Gastroesophageal sphincter (tissue), 4 donors: Measurements from ENCODE around the gene GALNT17. TPM values are rescaled to one million over a fixed set of nuclear protein-coding genes. Genes with fewer than 3 reads are reported as not detected.
"Not testable (repeated sequence)": the region's sequence is repeated elsewhere in the genome, so short reads cannot be mapped to it uniquely, and the experiment has no call there.

ENCODE experiments used
- ATAC-seq: fragments of 150-250 bp; one replicate; pipeline ENCODE4 v1.9.1; 2016; ENCODE audit warnings: mild to moderate bottlenecking, moderate library complexity
- H3K27ac ChIP-seq, 4 donors: fragments of 200-600 bp; sonication (generic) in 3 of 4; 1 replicate in 3 of 4; 2 replicates in 1 of 4; pipeline ENCODE4 v1.5.1; 2016 to 2019
- H3K27me3 ChIP-seq: fragments of 200-600 bp; sonication (generic); one replicate; pipeline ENCODE4 v1.5.1; 2019
- H3K36me3 ChIP-seq, 2 donors: fragments of 200-600 bp; sonication (generic); one replicate each; pipeline ENCODE4 v1.5.1; 2019; ENCODE audit warnings: control low read depth in 1 of 2
- H3K4me1 ChIP-seq, 3 donors: fragments of 200-600 bp; sonication (generic); 1 replicate in 2 of 3; 2 replicates in 1 of 3; pipeline ENCODE4 v1.5.1; 2016 to 2019; ENCODE audit warnings: control low read depth in 2 of 3
- H3K4me3 ChIP-seq, 2 donors: fragments of 200-600 bp; sonication (generic); one replicate each; pipeline ENCODE4 v1.5.1; 2019; ENCODE audit warnings: mild to moderate bottlenecking in 1 of 2, moderate library complexity in 1 of 2
- H3K9me3 ChIP-seq, 3 donors: fragments of 200-600 bp; sonication (generic); one replicate each; pipeline ENCODE4 v1.5.1; 2017 to 2019; ENCODE audit warnings: control low read depth in 2 of 3
- CTCF ChIP-seq, 4 experiments: fragments of 200-600 bp in 2 of 4; fragments of 450-650 bp in 2 of 4; sonication (generic) in 1 of 4; IDR thresholded peaks; one replicate each; pipeline ENCODE4 v1.5.1; 2017 to 2019; ENCODE audit warnings: antibody characterized with exemption in 4 of 4, mild to moderate bottlenecking in 2 of 4, moderate library complexity in 2 of 4
- EP300 ChIP-seq: sonication (generic); formaldehyde crosslinking; IDR thresholded peaks from one replicate; pipeline ENCODE4 v1.6.1; 2017; ENCODE audit warnings: antibody characterized with exemption, mild to moderate bottlenecking
- POLR2A ChIP-seq, 2 donors: fragments of 450-650 bp; IDR thresholded peaks; one replicate each; pipeline ENCODE4 v1.6.1; 2017; ENCODE audit warnings: antibody characterized with exemption in 2 of 2, mild to moderate bottlenecking in 2 of 2, moderate library complexity in 1 of 2
- POLR2AphosphoS5 ChIP-seq: sonication (generic); formaldehyde crosslinking; IDR thresholded peaks from one replicate; pipeline ENCODE4 v1.6.1; 2017; ENCODE audit warnings: antibody characterized with exemption
- WGBS, 2 donors: methylation state at CpG; one replicate each; pipeline ENCODE4 v1.1.5; 2018; ENCODE audit warnings: low coverage in 1 of 2; 5-methylcytosine and 5-hydroxymethylcytosine counted together
- total RNA-seq, 4 donors: library from RNA; depleted of rRNA; stranded (reverse); fragments of >200 nt; gene quantifications; one replicate each; pipeline ENCODE4 v1.1.0, GENCODE V29; 2016

Gene GALNT17
- total RNA-seq, 4 donors from 2014 or later, result 16.7 to 93.2 (median 34.8) TPM

GRCh38 chr7:71255537-71256178 is 123.7 kb downstream of the GALNT17 start:
- no peak for TF ChIP-seq POLR2A (IDR thresholded peaks at IDR 0.05)
- TF ChIP-seq EP300, result no peak
- TF ChIP-seq POLR2AphosphoS5, result no peak
- TF ChIP-seq CTCF (IDR thresholded peaks at IDR 0.05), result no peak
- Histone ChIP-seq H3K27me3 (no peaks in the 10 kb centered on the region), H3K27ac (no peak overlapping the region), H3K36me3 (no peaks in the 10 kb centered on the region), H3K9me3 (no peaks in the 10 kb centered on the region), H3K4me1 (no peaks in the 10 kb centered on the region), H3K4me3 (no peak overlapping the region)
- 77 to 78% methylated on average over 3 of the region's 4 CpGs for WGBS, 2 donors
- ATAC-seq, result no peak

- Histone ChIP-seq H3K4me3 (no peak overlapping the region), H3K27me3 (no peaks in the 10 kb centered on the region), H3K36me3 (no peaks in the 10 kb centered on the region), H3K4me1 (no peaks in the 10 kb centered on the region), H3K9me3 (peaks cover 0 to 8% (median 0%) of the 10 kb centered on the region in 3 donors), H3K27ac (no peak overlapping the region)
- ATAC-seq, result no peak
- WGBS, 2 donors, result 77 to 100% methylated on average over 2 to 7 of the region's 7 CpGs
- TF ChIP-seq POLR2A (IDR thresholded peaks at IDR 0.05) (no peak), POLR2AphosphoS5 (no peak), CTCF (IDR thresholded peaks at IDR 0.05) (no peak), EP300 (no peak)
Observed at GRCh38 chr7:71261066-71261465, 129.1 kb downstream of the GALNT17 start.

- H3K9me3 ChIP-seq, H3K27me3 ChIP-seq, H3K27ac ChIP-seq, H3K4me1 ChIP-seq, H3K4me3 ChIP-seq, ATAC-seq, H3K36me3 ChIP-seq: not testable (repeated sequence)
- 95 to 96% methylated on average over 2 to 5 of the region's 5 CpGs for WGBS, 2 donors
Observed at GRCh38 chr7:71262834-71263233, 130.9 kb downstream of the GALNT17 start.

GRCh38 chr7:71264005-71264404 is 132.1 kb downstream of the GALNT17 start:
- ATAC-seq, result no peak
- H3K9me3 ChIP-seq, result peaks cover 0 to 8% (median 0%) of the 10 kb centered on the region in 3 donors
- TF ChIP-seq CTCF (IDR thresholded peaks at IDR 0.05) (no peak), POLR2A (IDR thresholded peaks at IDR 0.05) (no peak), EP300 (no peak), POLR2AphosphoS5 (no peak)
- H3K27me3 ChIP-seq, result no peaks in the 10 kb centered on the region
- H3K27ac ChIP-seq, result no peak overlapping the region
- H3K36me3 ChIP-seq, result no peaks in the 10 kb centered on the region
- H3K4me1 ChIP-seq, result peaks cover 0 to 9% (median 0%) of the 10 kb centered on the region in 3 donors
- H3K4me3 ChIP-seq, result no peak overlapping the region
- WGBS, 2 donors, result 90 to 96% methylated on average over 2 to 3 of the region's 3 CpGs

DNA sequence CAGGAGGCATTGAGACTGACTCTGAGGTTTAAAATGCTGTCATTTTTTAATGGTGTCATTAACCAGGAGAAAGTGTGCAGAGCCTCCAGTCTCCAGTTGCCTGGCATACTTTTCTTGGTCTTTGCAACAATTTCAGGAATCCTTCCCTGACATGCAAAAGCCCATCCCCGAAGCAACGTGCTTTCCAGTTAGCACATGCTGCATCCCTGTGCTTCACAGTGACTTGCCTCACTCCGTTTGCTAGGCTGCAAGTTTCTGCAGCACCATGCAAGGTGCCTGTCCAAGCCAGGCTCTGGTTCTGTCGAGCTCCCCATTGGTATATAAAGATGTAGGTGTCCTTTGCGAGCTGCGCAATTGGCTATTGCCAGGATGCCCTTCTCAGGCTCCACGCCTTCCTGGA is 135.0 kb downstream of the GALNT17 start:
- TF ChIP-seq EP300, result no peak
- no peak for TF ChIP-seq CTCF (IDR thresholded peaks at IDR 0.05)
- no peak for TF ChIP-seq POLR2A (IDR thresholded peaks at IDR 0.05)
- peaks cover 0 to 35% (median 5%) of the 10 kb centered on the region in 3 donors for H3K4me1 ChIP-seq
- peaks cover 0 to 8% (median 0%) of the 10 kb centered on the region in 3 donors for H3K9me3 ChIP-seq
- no peaks in the 10 kb centered on the region for H3K27me3 ChIP-seq
- H3K4me3 ChIP-seq, result no peak overlapping the region
- 21 to 58% methylated on average over 2 of the region's 7 CpGs for WGBS, 2 donors
- no peak for ATAC-seq
- no peaks in the 10 kb centered on the region for H3K36me3 ChIP-seq
- H3K27ac ChIP-seq, result peak overlapping the region in 1 of 4 donors; percentile 35
